MCF 10A (cell line): ENCODE data around the gene WDR7. TPM values are rescaled to one million over a fixed set of nuclear protein-coding genes. Genes with fewer than 3 reads are reported as not detected.

ENCODE experiments used
- BruUV-seq: library from RNA; stranded (reverse); fragments of 400-500 nt; replicated peaks from 2 replicates; lab custom pipeline; 2021; lab: Mats Ljungman, UMichigan
- CTCF ChIA-PET: fragments of 300-600 bp; sonication (Branson Sonifier 250); formaldehyde crosslinking; extraction: SDS; loops from one replicate; lab custom pipeline; 2021; ENCODE audit warnings: antibody characterized with exemption, inconsistent platforms; lab: Yijun Ruan, JAX
- POLR2A ChIA-PET: fragments of 300-600, 350-650 bp; sonication (Branson Sonifier 250); formaldehyde crosslinking; extraction: SDS; loops from one replicate; lab custom pipeline; 2020; ENCODE audit warnings: antibody characterized with exemption, inconsistent platforms; lab: Yijun Ruan, JAX
- DNase-seq: peaks from one replicate; pipeline ENCODE4 v3.0.0-alpha.2; 2018; ENCODE audit not compliant: unreplicated experiment
- H3K27ac Mint-ChIP-seq: one replicate; pipeline ENCODE4 v1.8.0; 2022; ENCODE audit warnings: mild to moderate bottlenecking, low read depth, mixed read lengths; ENCODE audit not compliant: unreplicated experiment
- H3K27me3 Mint-ChIP-seq: one replicate; pipeline ENCODE4 v1.8.0; 2022; ENCODE audit warnings: mixed read lengths; ENCODE audit not compliant: insufficient read depth, unreplicated experiment
- H3K36me3 Mint-ChIP-seq: one replicate; pipeline ENCODE4 v1.8.0; 2022; ENCODE audit warnings: mild to moderate bottlenecking, moderate library complexity, mixed read lengths; ENCODE audit not compliant: insufficient read depth, unreplicated experiment
- H3K4me1 Mint-ChIP-seq: one replicate; pipeline ENCODE4 v1.8.0; 2022; ENCODE audit warnings: mixed read lengths; ENCODE audit not compliant: insufficient read depth, unreplicated experiment
- H3K4me3 Mint-ChIP-seq: one replicate; pipeline ENCODE4 v1.8.0; 2022; ENCODE audit warnings: mild to moderate bottlenecking, moderate library complexity, mixed read lengths; ENCODE audit not compliant: unreplicated experiment
- H3K9me3 Mint-ChIP-seq: one replicate; pipeline ENCODE4 v1.8.0; 2022; ENCODE audit warnings: mixed read lengths; ENCODE audit not compliant: unreplicated experiment
- CTCF ChIP-seq: fragments of 200-600 bp; IDR thresholded peaks from one replicate; pipeline ENCODE4 v1.8.0; 2022; ENCODE audit warnings: antibody characterized with exemption, mild to moderate bottlenecking; ENCODE audit not compliant: unreplicated experiment
- intact Hi-C: fragments of 100-400 bp; cut with micrococcal nuclease; formaldehyde crosslinking; loops from 2 replicates; pipeline ENCODE4 v1.14.1; 2022
- total RNA-seq: library from RNA; stranded (reverse); gene quantifications from 2 replicates; pipeline ENCODE4 v1.2.3, GENCODE V29; 2022

Gene WDR7
- total RNA-seq, 1 experiment from 2014 or later, result 12.6 TPM

- no peak for TF ChIP-seq CTCF
- H3K27me3 Mint-ChIP-seq, result no peaks in the 10 kb centered on the region
- H3K4me1 Mint-ChIP-seq, result no peaks in the 10 kb centered on the region
- no TSS peak for BruUV-seq
- H3K36me3 Mint-ChIP-seq, result no peaks in the 10 kb centered on the region
- no peaks in the 10 kb centered on the region for H3K9me3 Mint-ChIP-seq
- H3K27ac Mint-ChIP-seq, result no peak overlapping the region
- intact Hi-C loops, result no loop called here
- CTCF ChIA-PET, result no interaction called here
- DNase-seq, result no peak
- POLR2A ChIA-PET, result no interaction called here
- no peak overlapping the region for H3K4me3 Mint-ChIP-seq
Measured at GRCh38 chr18:57077005-57077765, 426.0 kb downstream of the WDR7 start.

- no peak overlapping the region for H3K4me3 Mint-ChIP-seq
- H3K36me3 Mint-ChIP-seq, result no peaks in the 10 kb centered on the region
- BruUV-seq, result no TSS peak
- no peak for DNase-seq
- no peaks in the 10 kb centered on the region for H3K27me3 Mint-ChIP-seq
- TF ChIP-seq CTCF, result no peak
- H3K4me1 Mint-ChIP-seq, result no peaks in the 10 kb centered on the region
- no peaks in the 10 kb centered on the region for H3K9me3 Mint-ChIP-seq
- CTCF ChIA-PET, result no interaction called here
- intact Hi-C loops, result no loop called here
- no peak overlapping the region for H3K27ac Mint-ChIP-seq
- POLR2A ChIA-PET, result no interaction called here
Measured at GRCh38 chr18:57077786-57078552, 426.8 kb downstream of the WDR7 start.

- Mint-ChIP-seq H3K36me3 (no peaks in the 10 kb centered on the region), H3K27ac (no peak overlapping the region), H3K4me1 (no peaks in the 10 kb centered on the region), H3K4me3 (no peak overlapping the region), H3K27me3 (no peaks in the 10 kb centered on the region), H3K9me3 (no peaks in the 10 kb centered on the region)
- ChIA-PET CTCF (no interaction called here), POLR2A (no interaction called here)
- intact Hi-C loops, result no loop called here
- DNase-seq, result no peak
- no peak for TF ChIP-seq CTCF
- no TSS peak for BruUV-seq
Measured at GRCh38 chr18:57078614-57079013, 427.5 kb downstream of the WDR7 start.

- no peak for TF ChIP-seq CTCF
- Mint-ChIP-seq H3K9me3 (no peaks in the 10 kb centered on the region), H3K36me3 (no peaks in the 10 kb centered on the region), H3K4me1 (peaks cover 12% of the 10 kb centered on the region), H3K27ac (no peak overlapping the region), H3K27me3 (no peaks in the 10 kb centered on the region), H3K4me3 (no peak overlapping the region)
- no peak for DNase-seq
- CTCF ChIA-PET, result no interaction called here
- POLR2A ChIA-PET, result no interaction called here
- intact Hi-C loops, result no loop called here
- BruUV-seq, result no TSS peak
Measured at GRCh38 chr18:57080479-57080878, 429.3 kb downstream of the WDR7 start.
